Ishikawa (cell line): ENCODE measurements around the gene OLAH.

ENCODE experiments used
- CEBPB ChIP-seq: IDR thresholded peaks from 2 replicates; pipeline ENCODE4 v1.6.1; 2012
- CREB1 ChIP-seq: IDR thresholded peaks from 2 replicates; pipeline ENCODE4 v1.6.1; 2012; ENCODE audit warnings: low read depth
- EGR1 ChIP-seq: IDR thresholded peaks from 2 replicates; pipeline ENCODE4 v1.6.1; 2012
- EP300 ChIP-seq: IDR thresholded peaks from 2 replicates; pipeline ENCODE4 v1.6.1; 2012; ENCODE audit warnings: borderline replicate concordance
- FOXM1 ChIP-seq: IDR thresholded peaks from 2 replicates; pipeline ENCODE4 v1.6.1; 2012; ENCODE audit warnings: low read depth, borderline replicate concordance
- MAX ChIP-seq: IDR thresholded peaks from 2 replicates; pipeline ENCODE4 v1.6.1; 2012
- NFIC ChIP-seq: IDR thresholded peaks from 2 replicates; pipeline ENCODE4 v1.6.1; 2012
- RAD21 ChIP-seq: IDR thresholded peaks from 2 replicates; pipeline ENCODE4 v1.6.1; 2012; ENCODE audit warnings: low read depth
- REST ChIP-seq: IDR thresholded peaks from 2 replicates; pipeline ENCODE4 v1.6.1; 2012; ENCODE audit warnings: low read depth, mild to moderate bottlenecking
- TAF1 ChIP-seq: IDR thresholded peaks from 2 replicates; pipeline ENCODE4 v1.6.1; 2012; ENCODE audit warnings: low read depth, mild to moderate bottlenecking
- TCF12 ChIP-seq: IDR thresholded peaks from 2 replicates; pipeline ENCODE4 v1.6.1; 2012; ENCODE audit warnings: low read depth
- TEAD4 ChIP-seq: IDR thresholded peaks from 2 replicates; pipeline ENCODE4 v1.6.1; 2012
- USF1 ChIP-seq: IDR thresholded peaks from 2 replicates; pipeline ENCODE4 v1.6.1; 2012
- YY1 ChIP-seq: IDR thresholded peaks from 2 replicates; pipeline ENCODE4 v1.6.1; 2012; ENCODE audit warnings: low read depth
- ZBTB7A ChIP-seq: IDR thresholded peaks from 2 replicates; pipeline ENCODE4 v1.6.1; 2012; ENCODE audit warnings: low read depth

OLAH gene

GRCh38 chr10:15059914-15060313 is 16.2 kb downstream of the OLAH start:
- no peak for TF ChIP-seq EP300
- no peak for TF ChIP-seq ZBTB7A
- no peak for TF ChIP-seq CREB1
- TF ChIP-seq NFIC, result no peak
- no peak for TF ChIP-seq FOXM1
- TF ChIP-seq USF1, result no peak
- TF ChIP-seq TCF12, result no peak
- no peak for TF ChIP-seq TAF1

DNA sequence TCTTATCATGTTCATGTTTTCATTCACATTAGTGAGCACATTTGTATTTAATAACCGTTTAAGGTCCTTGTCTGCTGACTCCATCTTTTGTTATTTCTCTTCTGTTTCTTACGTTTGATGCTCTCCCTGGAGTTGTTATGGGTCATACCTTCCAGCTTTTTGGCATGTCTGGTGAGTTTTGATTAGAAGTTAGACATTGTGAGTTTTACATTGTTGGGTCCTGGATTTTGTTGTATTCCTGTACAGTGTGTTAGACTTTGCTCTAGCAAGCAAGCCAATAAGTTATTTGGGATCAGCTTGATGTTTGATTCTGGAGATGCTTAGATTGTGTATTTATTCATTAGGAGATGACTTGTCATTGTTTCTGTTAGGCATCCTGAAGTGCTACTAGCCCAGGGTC is 16.9 kb downstream of the OLAH start:
- TF ChIP-seq MAX, result no peak
- TF ChIP-seq EGR1, result no peak
- no peak for TF ChIP-seq CEBPB
- TF ChIP-seq TAF1, result no peak
- TF ChIP-seq ZBTB7A, result no peak
- TF ChIP-seq USF1, result no peak
- no peak for TF ChIP-seq CREB1
- TF ChIP-seq TEAD4, result no peak
- TF ChIP-seq FOXM1, result no peak
- no peak for TF ChIP-seq EP300
- TF ChIP-seq TCF12, result no peak
- TF ChIP-seq RAD21, result no peak
- TF ChIP-seq YY1, result no peak
- no peak for TF ChIP-seq REST
- no peak for TF ChIP-seq NFIC

- no peak for TF ChIP-seq NFIC
These were observed 23.4 kb downstream of the OLAH start for GRCh38 chr10:15067154-15067553.

DNA sequence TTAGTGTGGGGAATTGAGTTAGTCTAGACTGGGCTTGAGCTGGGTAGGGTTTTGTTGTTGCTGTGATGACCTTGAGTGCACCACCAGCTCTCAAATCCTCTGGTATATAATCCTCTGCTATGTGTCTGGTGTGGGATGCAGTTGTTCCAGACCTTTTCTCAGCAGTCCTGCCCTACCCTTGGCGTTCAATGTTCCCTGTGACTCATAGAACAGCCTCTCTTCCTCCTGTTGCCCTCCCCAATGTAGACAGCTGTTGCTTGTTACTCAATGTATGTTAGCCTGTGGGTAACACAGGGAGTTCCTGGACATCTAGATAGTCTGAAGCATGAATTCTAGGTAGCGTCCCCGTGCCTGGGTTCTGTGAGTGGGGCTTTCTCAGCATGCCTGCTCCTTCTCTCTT is 25.1 kb downstream of the OLAH start:
- TF ChIP-seq EGR1, result no peak
- no peak for TF ChIP-seq CEBPB
- no peak for TF ChIP-seq RAD21
- no peak for TF ChIP-seq TCF12
- no peak for TF ChIP-seq REST

DNA sequence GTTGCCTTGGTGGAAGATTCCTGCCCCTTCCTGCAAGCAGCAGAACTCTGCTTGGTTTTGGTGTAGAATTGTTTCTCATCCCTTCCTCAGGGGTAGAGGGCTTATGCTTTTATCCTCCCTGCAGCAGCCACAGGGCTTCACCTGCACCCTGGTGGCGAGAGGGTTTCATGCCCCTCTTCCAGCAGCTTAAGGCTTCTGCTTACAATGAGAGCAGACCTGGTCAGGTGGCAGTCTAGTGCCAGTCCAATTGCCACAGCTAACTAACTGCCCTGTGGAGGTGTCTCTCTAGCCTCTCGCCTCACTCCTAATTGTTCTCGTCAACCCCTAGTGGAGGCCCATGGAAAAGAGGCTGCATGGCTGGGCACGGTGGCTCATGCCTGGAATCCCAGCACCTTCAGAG is 25.5 kb downstream of the OLAH start:
- TF ChIP-seq REST (no peak), FOXM1 (no peak), USF1 (no peak), ZBTB7A (no peak)

- TF ChIP-seq USF1, result no peak
- TF ChIP-seq TCF12, result no peak
- no peak for TF ChIP-seq MAX
- TF ChIP-seq FOXM1, result no peak
- TF ChIP-seq REST, result no peak
- no peak for TF ChIP-seq CREB1
- TF ChIP-seq ZBTB7A, result no peak
- no peak for TF ChIP-seq TAF1
- TF ChIP-seq CEBPB, result no peak
- no peak for TF ChIP-seq TEAD4
- no peak for TF ChIP-seq RAD21
- no peak for TF ChIP-seq EGR1
- TF ChIP-seq EP300, result no peak
- no peak for TF ChIP-seq NFIC
- TF ChIP-seq YY1, result no peak
These were observed 28.6 kb downstream of the OLAH start for GRCh38 chr10:15072358-15072757.
